GM12873 (cell line): Measurements from ENCODE around the gene ITPKB.

Experiments used
- TF ChIP-seq, protein P1 (sequence below): IDR thresholded peaks from 2 replicates; pipeline ENCODE4 v1.5.1; 2012; ENCODE audit warnings: low read depth, mild to moderate bottlenecking, moderate library complexity, low read length, control low read depth; ENCODE audit not compliant: insufficient read depth; ENCODE audit errors: missing control alignments

ITPKB gene

DNA sequence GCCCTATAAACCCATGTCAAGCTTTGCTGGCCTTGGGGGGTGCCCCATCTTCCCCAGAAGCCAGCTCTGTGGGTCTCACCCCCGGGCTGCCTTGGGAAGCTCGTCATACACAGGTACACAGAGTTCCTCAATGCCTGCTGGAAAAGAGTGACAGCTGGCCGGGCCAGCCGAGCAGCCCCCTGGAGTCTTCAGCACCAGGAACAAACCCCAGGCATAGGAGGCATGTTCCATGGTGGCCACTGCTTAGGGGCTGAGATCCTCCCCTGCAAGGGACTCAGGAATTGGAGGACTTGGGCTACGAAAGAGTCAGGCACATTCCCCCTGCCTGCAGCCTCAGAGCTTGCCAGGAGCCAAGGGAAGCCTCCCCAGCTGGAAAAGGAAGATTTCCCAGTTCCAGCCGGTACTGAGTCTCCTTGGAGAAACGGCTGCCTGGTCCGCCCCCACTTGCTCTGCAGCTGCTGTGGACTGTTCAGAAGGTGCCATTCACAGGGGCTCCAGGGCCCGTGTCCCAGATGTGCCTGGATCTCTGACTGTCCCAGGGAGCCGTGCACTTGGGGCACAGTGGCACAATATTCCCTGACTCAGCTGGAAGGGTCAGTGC lies 101.0 kb downstream of the ITPKB start:
- TF ChIP-seq, protein P1, sequence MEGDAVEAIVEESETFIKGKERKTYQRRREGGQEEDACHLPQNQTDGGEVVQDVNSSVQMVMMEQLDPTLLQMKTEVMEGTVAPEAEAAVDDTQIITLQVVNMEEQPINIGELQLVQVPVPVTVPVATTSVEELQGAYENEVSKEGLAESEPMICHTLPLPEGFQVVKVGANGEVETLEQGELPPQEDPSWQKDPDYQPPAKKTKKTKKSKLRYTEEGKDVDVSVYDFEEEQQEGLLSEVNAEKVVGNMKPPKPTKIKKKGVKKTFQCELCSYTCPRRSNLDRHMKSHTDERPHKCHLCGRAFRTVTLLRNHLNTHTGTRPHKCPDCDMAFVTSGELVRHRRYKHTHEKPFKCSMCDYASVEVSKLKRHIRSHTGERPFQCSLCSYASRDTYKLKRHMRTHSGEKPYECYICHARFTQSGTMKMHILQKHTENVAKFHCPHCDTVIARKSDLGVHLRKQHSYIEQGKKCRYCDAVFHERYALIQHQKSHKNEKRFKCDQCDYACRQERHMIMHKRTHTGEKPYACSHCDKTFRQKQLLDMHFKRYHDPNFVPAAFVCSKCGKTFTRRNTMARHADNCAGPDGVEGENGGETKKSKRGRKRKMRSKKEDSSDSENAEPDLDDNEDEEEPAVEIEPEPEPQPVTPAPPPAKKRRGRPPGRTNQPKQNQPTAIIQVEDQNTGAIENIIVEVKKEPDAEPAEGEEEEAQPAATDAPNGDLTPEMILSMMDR: no peak

GRCh38 chr1:226637147-226637935 lies 101.7 kb downstream of the ITPKB start:
- TF ChIP-seq, protein P1: no peak

DNA sequence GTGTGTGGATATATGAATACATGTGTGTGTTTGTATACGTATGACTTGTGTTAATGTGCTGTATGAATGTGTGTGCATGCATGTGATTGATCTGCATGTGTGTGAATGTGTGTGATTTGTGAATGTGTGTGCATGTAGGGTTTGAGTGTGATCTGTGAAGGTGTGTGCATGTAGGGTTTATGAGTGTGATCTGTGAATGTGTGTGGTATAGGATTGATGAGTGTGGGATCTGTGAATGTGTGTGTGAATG lies 102.3 kb downstream of the ITPKB start:
- TF ChIP-seq, protein P1: no peak

DNA sequence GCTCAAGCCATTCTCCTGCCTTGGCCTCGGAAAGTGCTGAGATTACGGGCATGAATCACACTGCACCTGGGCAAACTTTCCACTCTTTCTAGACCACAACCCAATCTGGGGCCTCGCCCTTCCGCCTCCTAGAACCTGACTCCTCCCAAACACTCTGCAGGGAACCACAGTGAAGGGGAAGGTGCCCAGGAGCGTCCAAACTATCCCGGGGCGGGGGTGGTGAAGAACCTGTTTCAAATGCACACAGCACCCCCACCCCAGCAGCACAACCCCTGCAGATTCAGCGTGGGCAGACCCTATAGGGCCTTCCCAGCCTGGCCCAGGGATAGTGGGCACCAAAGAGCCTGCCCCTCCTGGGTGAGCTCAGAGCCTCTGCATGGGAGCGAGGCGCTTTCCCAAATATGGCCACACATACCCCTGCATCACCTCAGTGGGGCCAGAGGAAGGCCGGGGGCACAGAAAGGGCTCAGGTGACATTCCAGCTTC lies 103.6 kb downstream of the ITPKB start:
- TF ChIP-seq, protein P1: no peak

DNA sequence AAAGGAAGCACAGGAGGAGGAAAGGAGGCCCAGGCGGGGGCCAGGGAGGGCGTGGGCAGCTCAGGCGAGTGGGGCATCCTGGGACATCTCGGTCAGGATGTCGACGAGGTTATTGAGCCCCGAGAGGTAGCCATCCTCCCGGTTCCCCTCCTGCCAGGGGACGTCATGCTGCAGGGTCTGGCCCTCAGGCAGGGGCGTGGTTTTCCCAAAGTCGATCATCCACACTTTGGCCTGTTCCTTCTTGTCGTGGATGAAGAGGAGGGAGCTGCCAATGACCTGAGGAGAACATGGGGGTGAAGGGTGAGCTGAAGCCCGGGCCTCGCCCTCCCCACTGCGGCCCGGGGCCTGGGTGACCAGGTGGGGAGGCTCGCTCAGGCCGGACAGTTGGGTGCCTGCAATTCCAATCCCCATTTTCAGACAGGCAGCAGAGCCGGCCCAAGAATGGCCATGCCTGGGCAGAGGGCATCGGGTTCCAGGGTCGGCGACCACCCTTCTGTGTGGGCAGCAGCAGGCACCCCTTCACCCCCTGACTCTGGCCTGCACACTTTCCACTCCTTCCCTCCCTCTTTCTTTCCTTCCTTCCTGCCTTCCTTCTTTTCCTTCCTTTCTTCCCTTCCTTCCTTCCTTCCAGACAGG lies 104.4 kb downstream of the ITPKB start:
- TF ChIP-seq, protein P1: no peak

- TF ChIP-seq, protein P1: peak; percentile 94
Observed at GRCh38 chr1:226634166-226634588, 104.9 kb downstream of the ITPKB start.

GRCh38 chr1:226633541-226634165 lies 105.4 kb downstream of the ITPKB start:
- TF ChIP-seq, protein P1: no peak
